Astrocyte of the cerebellum (primary cell): ENCODE results near the gene ACP7.

ENCODE experiments used
- DNase-seq: peaks from one replicate; pipeline ENCODE4 v3.0.0-alpha.2; 2011; ENCODE audit warnings: low read depth
- H3K4me3 ChIP-seq: 2 replicates; pipeline ENCODE4 v1.5.1; 2011; ENCODE audit warnings: mild to moderate bottlenecking, low read depth, low read length, moderate library complexity
- CTCF ChIP-seq: IDR thresholded peaks from 2 replicates; pipeline ENCODE4 v1.5.1; 2012; ENCODE audit warnings: low read length, low read depth, moderate library complexity, mild to moderate bottlenecking; ENCODE audit errors: missing control alignments
- in situ Hi-C: cut with HindIII; loops from 2 replicates; pipeline ENCODE4 v1.10.0; 2017; ENCODE audit warnings: low sequenced_read_pairs

Gene ACP7

DNA sequence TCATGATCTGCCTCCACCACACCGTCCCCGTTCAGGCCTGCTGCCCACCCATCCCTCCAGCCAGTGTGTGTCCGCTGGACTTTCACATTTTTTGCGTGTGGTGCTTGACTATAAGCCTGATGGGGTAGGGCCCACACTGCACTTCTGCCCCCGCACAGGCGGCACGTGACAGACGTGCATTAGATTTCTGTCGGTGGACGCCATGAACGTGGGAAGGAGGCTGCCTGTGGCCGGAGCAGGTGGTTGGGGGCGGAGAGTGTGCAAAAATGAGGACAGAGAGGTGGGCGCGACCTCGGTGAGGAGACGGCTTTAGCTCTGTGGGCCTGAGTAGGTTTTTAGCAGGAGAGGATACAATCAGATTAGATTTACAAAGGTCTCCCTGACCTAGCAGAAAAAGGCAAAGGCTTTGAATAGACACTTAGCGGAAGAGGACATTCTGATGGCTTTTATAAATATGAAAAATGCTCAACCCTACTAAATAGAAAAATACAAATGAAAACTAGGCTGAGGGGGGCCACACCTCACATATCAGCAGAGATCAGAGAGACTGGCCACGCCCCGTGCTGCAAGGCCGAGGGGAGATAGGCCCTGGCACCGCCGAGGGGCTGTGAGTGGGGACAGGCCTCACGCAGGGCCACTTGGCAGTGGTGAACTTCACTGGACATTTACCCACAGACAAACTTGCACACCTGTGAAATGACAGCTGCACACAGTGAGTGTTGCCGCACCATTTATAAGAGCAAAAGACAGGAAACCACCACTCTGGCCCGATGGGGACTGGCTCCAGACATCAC is 66.8 kb downstream of the ACP7 start:
- DNase-seq = no peak
- no peak overlapping the region for H3K4me3 ChIP-seq
- no peak for TF ChIP-seq CTCF
- in situ Hi-C loops = no loop called here

GRCh38 chr19:39152066-39152465 is 67.9 kb downstream of the ACP7 start:
- no peak overlapping the region for H3K4me3 ChIP-seq
- in situ Hi-C loops = no loop called here
- no peak for DNase-seq
- TF ChIP-seq CTCF = no peak

DNA sequence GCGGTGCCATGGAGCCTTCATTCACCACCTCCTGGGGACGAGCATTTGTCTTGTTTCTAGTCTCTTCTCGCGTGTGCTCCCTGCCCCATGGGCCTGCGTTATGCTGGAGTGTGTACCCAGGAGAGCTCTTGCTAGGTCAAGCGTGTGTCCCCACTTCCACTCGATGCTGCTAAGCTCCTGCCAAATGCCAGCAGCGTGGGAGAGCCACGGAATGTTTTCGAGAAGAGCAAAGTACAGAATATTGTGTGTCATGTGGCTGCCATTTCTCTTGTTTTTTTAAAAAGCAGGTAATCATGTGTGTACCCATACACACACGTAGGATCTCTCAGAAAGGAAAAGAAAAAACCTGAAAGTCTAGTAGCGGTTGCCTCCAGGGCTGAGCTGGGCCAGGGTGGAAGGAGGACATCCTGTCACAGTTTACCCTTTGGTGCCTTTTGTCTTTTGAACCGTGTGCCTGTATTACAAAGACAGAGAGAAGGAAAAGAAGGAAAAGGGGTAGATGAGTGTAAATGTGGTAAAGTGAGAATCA is 70.0 kb downstream of the ACP7 start:
- DNase-seq = no peak
- in situ Hi-C loops = no loop called here
- no peak overlapping the region for H3K4me3 ChIP-seq

DNA sequence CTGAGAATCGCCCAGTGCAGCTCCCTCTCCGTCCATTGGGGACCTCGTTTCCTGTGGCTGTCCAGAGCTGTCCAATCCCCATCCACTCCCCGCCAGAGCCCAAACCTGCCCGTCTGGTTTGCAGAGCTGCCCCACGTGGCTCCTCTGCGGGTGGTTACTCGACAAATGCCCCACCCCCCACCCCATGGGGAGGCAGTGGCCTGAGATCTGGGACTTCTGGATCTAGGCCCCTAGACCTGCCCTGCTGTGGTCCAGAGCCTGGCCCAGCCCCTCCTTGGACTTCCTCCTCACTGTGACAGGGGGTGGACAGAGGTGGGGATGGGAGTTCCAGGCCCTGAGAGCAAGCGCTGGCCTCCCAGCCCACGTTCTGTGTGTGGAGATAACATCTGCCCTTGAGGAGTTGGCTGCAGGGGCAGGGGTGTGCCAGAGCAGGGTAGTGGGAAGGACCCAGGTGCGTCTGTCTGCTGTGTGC is 70.5 kb downstream of the ACP7 start:
- no peak for DNase-seq
- no peak for TF ChIP-seq CTCF
- in situ Hi-C loops = no loop called here
- H3K4me3 ChIP-seq = no peak overlapping the region

More for the DNA sequence above, 70.0 kb downstream of the ACP7 start:
- no peak for TF ChIP-seq CTCF

- in situ Hi-C loops = no loop called here
- no peak for TF ChIP-seq CTCF
- DNase-seq = no peak
- no peak overlapping the region for H3K4me3 ChIP-seq
Observed at GRCh38 chr19:39155114-39155700, 71.0 kb downstream of the ACP7 start.

DNA sequence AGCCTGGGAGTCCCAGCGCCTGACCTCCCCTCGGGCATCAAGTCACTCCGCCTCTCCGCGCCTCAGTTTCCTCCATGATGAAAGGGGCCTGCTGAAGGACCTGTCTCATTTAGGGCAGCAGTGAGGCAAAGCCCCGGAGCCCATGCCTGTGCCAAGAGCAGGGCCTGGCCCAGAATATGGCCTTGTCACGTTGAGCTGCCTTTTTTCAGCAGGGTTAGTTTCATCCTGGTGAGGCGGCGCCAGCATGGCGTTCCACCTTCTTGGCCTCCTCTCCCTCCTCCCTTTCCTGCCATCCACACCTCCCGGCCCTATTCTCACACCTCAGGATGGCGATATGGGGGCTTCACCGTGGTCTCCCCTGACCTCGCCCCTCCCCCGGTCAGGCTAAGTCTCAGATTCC is 71.6 kb downstream of the ACP7 start:
- H3K4me3 ChIP-seq = no peak overlapping the region
- no peak for TF ChIP-seq CTCF
- in situ Hi-C loops = no loop called here
- no peak for DNase-seq
